HFF-Myc (cell line): ENCODE measurements around the gene TJP1.

ENCODE experiments used
- DNase-seq: peaks from one replicate; pipeline ENCODE4 v3.0.0-alpha.2; 2011; ENCODE audit warnings: low read depth; ENCODE audit errors: extremely low read depth
- H3K4me3 ChIP-seq: replicated peaks from 2 replicates; pipeline ENCODE4 v1.5.1; 2011; ENCODE audit warnings: low read depth, mild to moderate bottlenecking, control low read depth, low read length
- TF ChIP-seq, protein P1 (sequence below): IDR thresholded peaks from 2 replicates; pipeline ENCODE4 v1.5.1; 2012; ENCODE audit warnings: mild to moderate bottlenecking, low read depth, low read length, control low read depth; ENCODE audit errors: missing control alignments

Gene TJP1

DNA sequence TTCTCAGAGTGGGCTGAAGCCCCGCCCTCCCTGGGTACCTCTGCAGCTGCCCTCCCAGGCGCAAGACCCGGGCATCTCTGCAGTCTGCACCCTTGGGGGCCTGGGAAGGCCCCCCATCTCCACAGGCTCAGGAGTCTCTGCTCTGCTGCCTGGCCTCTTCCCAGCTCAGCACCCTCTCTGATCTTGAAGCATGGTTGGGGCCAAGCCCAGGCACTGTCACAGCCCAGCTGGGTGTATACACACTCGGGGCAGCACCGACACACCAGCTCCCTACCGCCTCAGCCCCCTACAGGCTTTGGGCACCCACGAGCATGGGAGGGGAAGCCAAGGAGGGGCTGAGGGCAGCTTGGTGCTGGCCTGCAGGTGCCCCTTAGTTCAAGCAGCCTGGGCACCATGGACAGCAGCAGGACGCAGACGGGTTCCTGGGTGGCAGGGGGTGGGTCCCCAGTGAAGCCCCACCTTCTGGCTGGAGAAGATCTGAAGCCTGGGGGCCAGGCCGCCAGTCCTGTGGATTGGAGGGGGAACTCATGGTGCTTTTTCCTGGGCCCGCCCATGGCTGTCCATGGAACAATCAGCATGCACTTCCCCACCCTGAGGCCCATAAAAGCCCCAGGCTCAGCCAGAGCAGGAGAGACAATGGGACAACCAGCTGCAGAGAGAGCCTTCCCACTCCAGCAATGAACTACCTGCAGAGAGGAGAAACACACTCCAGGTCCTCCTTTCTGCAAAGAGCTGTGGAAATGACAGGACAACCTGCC, 170.6 kb downstream of the TJP1 start:
- no peak overlapping the region for H3K4me3 ChIP-seq
- no peak for DNase-seq
- TF ChIP-seq, protein P1, sequence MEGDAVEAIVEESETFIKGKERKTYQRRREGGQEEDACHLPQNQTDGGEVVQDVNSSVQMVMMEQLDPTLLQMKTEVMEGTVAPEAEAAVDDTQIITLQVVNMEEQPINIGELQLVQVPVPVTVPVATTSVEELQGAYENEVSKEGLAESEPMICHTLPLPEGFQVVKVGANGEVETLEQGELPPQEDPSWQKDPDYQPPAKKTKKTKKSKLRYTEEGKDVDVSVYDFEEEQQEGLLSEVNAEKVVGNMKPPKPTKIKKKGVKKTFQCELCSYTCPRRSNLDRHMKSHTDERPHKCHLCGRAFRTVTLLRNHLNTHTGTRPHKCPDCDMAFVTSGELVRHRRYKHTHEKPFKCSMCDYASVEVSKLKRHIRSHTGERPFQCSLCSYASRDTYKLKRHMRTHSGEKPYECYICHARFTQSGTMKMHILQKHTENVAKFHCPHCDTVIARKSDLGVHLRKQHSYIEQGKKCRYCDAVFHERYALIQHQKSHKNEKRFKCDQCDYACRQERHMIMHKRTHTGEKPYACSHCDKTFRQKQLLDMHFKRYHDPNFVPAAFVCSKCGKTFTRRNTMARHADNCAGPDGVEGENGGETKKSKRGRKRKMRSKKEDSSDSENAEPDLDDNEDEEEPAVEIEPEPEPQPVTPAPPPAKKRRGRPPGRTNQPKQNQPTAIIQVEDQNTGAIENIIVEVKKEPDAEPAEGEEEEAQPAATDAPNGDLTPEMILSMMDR, result no peak
